IPS DF 6.9 (cell line): Measurements from ENCODE around the gene ASPRV1.

Experiments
- DNase-seq: peaks from one replicate; pipeline ENCODE4 v3.0.0-alpha.2; 2013; ENCODE audit warnings: low read depth, low spot score
- H3K27ac ChIP-seq: one replicate; pipeline ENCODE4 v1.5.1; 2013; ENCODE audit warnings: low read length, control low read depth
- H3K27me3 ChIP-seq: 2 replicates; pipeline ENCODE4 v1.6.1; 2013; ENCODE audit warnings: mild to moderate bottlenecking, low read length; ENCODE audit not compliant: control insufficient read depth, insufficient read depth
- H3K36me3 ChIP-seq: 2 replicates; pipeline ENCODE4 v1.6.1; 2013; ENCODE audit warnings: low read length; ENCODE audit not compliant: control insufficient read depth, insufficient read depth
- H3K4me1 ChIP-seq: 2 replicates; pipeline ENCODE4 v1.6.1; 2013; ENCODE audit warnings: low read length; ENCODE audit not compliant: control insufficient read depth, insufficient read depth
- H3K4me3 ChIP-seq: 2 replicates; pipeline ENCODE4 v1.5.1; 2013; ENCODE audit warnings: mild to moderate bottlenecking, low read length
- H3K9me3 ChIP-seq: 2 replicates; pipeline ENCODE4 v1.6.1; 2013; ENCODE audit warnings: low read length, inconsistent platforms; ENCODE audit not compliant: control insufficient read depth, insufficient read depth
- WGBS: extraction: QIAGEN DNeasy Blood & Tissue Kit; methylation state at CpG from one replicate; pipeline ENCODE4 v1.1.7; 2013; ENCODE audit warnings: mixed read lengths, missing lambda C conversion rate; ENCODE audit not compliant: insufficient read length, insufficient coverage; 5-methylcytosine and 5-hydroxymethylcytosine counted together

Gene ASPRV1

DNA sequence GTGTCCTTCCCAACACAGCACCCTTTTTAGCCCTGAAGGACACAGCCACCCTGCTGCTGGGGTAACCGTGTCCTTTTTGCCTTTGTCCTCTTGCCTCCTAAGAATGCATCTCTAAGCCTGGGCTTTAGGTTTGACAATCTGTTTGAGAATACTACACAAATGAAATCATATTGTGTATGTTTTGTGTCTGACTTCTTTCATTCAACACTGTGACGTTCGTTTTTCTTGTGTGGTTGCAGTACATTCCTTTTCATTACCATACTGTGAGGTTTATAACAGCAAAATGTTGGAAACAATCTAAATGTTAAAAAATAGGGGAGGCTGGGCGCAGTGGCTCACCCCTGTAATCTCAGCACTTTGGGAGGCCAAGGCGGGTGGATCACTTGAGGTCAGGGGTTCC lies 11.2 kb downstream of the ASPRV1 start:
- Histone ChIP-seq H3K27me3 (no peaks in the 10 kb centered on the region), H3K4me3 (no peak overlapping the region), H3K9me3 (no peaks in the 10 kb centered on the region), H3K4me1 (no peaks in the 10 kb centered on the region), H3K27ac (no peak overlapping the region), H3K36me3 (no peaks in the 10 kb centered on the region)
- no peak for DNase-seq
- WGBS: no CpG with 5 or more reads among the region's 5 CpGs

DNA sequence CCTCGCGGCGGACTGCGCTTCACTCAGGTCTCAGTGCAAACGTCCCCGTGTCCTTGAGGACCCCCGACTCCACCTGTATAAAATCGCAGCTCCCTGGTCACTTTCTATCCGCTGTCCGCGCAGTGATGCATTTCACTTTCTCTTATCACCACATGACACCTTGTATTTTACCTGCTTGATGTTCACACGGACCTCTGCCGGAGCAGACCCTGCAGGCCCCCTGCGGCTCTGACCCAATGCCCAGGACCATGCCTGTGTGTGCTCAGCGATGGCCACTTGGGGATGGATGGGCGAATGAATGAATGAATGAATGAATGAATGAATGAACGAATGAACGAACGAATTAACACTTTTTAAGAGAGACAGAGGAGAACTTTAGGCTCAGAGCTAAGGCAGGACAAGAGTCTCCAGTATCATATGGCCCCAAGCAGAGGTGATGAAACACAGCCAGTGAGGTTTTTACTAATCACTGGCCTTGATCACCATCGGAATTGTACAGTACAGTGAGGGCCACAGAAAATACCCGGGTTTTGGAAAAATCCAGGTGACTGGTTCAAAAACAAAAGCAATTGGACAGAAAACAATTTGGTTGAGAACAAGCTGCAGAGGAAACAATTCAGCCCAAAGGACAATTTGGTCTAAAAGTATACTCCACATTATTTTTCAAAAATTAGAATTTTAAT lies 12.3 kb downstream of the ASPRV1 start:
- Histone ChIP-seq H3K9me3 (no peaks in the 10 kb centered on the region), H3K36me3 (no peaks in the 10 kb centered on the region), H3K27me3 (no peaks in the 10 kb centered on the region), H3K27ac (no peak overlapping the region), H3K4me1 (no peaks in the 10 kb centered on the region), H3K4me3 (no peak overlapping the region)
- no peak for DNase-seq
- WGBS: no CpG with 5 or more reads among the region's 21 CpGs

DNA sequence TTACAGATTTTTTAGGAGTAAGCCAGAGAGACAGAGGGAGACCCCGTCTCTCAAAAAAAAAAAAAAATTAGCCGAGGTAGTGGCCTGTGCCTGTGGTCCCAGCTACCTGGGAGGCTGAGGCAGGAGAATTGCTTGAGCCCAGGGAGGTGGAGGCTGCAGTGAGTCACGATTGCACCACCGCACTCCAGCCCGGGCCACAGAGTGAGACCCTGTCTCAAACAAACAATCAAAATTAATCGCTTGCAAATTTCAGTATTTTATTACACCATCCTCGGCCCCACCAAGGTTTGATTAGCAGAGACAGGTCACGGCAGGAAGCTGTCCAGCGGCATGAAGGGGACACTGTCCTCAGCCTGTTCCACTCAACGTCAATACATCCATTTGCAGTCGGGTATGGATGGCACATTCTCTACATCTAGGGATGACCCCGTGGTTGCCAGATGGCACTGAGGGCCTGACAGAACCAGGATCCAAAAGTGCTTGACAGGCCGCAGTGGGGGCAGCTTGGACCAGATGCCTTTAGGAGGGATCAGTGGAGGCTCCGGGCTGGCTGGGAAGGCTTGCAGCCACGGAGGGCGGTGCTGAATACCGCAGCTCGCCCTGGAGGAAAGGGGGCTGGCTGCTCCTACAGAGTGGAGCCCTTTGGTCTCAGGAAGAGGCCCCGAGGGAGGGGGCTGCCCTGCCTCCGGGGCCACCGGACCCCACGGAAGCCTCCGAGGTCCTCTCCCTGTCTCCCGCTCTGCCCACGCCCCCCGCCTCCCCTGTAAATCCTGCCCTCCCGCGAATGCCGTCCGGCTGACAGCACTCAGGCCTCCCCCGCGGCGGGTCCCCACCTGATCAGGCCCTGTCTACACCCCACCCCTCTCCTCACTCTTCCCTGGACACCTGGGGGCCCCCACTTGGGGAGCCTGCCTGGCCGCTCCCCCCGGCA lies 13.1 kb downstream of the ASPRV1 start:
- DNase-seq: no peak
- H3K4me3 ChIP-seq: no peak overlapping the region
- H3K9me3 ChIP-seq: no peaks in the 10 kb centered on the region
- H3K36me3 ChIP-seq: no peaks in the 10 kb centered on the region
- no peak overlapping the region for H3K27ac ChIP-seq
- WGBS: no CpG with 5 or more reads among the region's 35 CpGs
- no peaks in the 10 kb centered on the region for H3K4me1 ChIP-seq
- H3K27me3 ChIP-seq: no peaks in the 10 kb centered on the region

GRCh38 chr2:69947325-69947931 lies 14.0 kb downstream of the ASPRV1 start:
- no peak for DNase-seq
- H3K4me3 ChIP-seq: no peak overlapping the region
- no peaks in the 10 kb centered on the region for H3K27me3 ChIP-seq
- H3K9me3 ChIP-seq: no peaks in the 10 kb centered on the region
- no peaks in the 10 kb centered on the region for H3K36me3 ChIP-seq
- no peaks in the 10 kb centered on the region for H3K4me1 ChIP-seq
- no peak overlapping the region for H3K27ac ChIP-seq
- no CpG with 5 or more reads among the region's 4 CpGs for WGBS

- no CpG with 5 or more reads among the region's 13 CpGs for WGBS
Observed at GRCh38 chr2:69946351-69947324, 14.8 kb downstream of the ASPRV1 start.

GRCh38 chr2:69945941-69946340 lies 15.5 kb downstream of the ASPRV1 start:
- no peaks in the 10 kb centered on the region for H3K27me3 ChIP-seq
- no CpG with 5 or more reads among the region's 8 CpGs for WGBS
- no peaks in the 10 kb centered on the region for H3K4me1 ChIP-seq
- H3K4me3 ChIP-seq: no peak overlapping the region
- H3K36me3 ChIP-seq: no peaks in the 10 kb centered on the region
- no peak overlapping the region for H3K27ac ChIP-seq
- H3K9me3 ChIP-seq: no peaks in the 10 kb centered on the region
- no peak for DNase-seq

More at GRCh38 chr2:69946351-69947324, 14.8 kb downstream of the ASPRV1 start:
- Histone ChIP-seq H3K9me3 (no peaks in the 10 kb centered on the region), H3K27me3 (no peaks in the 10 kb centered on the region), H3K4me1 (no peaks in the 10 kb centered on the region), H3K4me3 (no peak overlapping the region), H3K36me3 (no peaks in the 10 kb centered on the region), H3K27ac (no peak overlapping the region)
- DNase-seq: no peak

GRCh38 chr2:69945441-69945840 lies 16.0 kb downstream of the ASPRV1 start:
- no peak overlapping the region for H3K27ac ChIP-seq
- no peaks in the 10 kb centered on the region for H3K27me3 ChIP-seq
- no peak overlapping the region for H3K4me3 ChIP-seq
- no peak for DNase-seq
- no peaks in the 10 kb centered on the region for H3K4me1 ChIP-seq
- no peaks in the 10 kb centered on the region for H3K36me3 ChIP-seq
- WGBS: no CpG with 5 or more reads among the region's 8 CpGs
- no peaks in the 10 kb centered on the region for H3K9me3 ChIP-seq

DNA sequence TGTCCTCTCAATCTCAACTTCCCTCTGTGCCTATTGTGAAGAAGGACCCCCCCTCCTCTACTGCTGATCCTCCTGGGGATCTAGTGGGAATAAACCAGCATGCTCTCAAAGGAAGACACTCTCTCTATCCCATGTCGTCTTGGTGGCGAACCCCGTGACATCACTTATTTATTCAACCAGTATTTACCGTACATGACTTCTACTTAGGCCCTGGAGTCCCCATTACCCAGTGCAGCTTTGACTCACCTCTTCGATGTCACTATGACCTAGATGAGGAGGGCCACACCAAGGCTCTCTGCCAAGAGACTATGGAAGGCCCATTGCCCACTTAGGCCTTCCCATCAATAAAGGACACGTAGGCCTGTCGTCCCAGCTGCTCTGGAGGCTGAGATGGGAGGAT lies 16.7 kb downstream of the ASPRV1 start:
- H3K9me3 ChIP-seq: no peaks in the 10 kb centered on the region
- H3K27ac ChIP-seq: no peak overlapping the region
- no peak overlapping the region for H3K4me3 ChIP-seq
- H3K27me3 ChIP-seq: no peaks in the 10 kb centered on the region
- H3K36me3 ChIP-seq: no peaks in the 10 kb centered on the region
- WGBS: no CpG with 5 or more reads among the region's 7 CpGs
- no peaks in the 10 kb centered on the region for H3K4me1 ChIP-seq
- no peak for DNase-seq

DNA sequence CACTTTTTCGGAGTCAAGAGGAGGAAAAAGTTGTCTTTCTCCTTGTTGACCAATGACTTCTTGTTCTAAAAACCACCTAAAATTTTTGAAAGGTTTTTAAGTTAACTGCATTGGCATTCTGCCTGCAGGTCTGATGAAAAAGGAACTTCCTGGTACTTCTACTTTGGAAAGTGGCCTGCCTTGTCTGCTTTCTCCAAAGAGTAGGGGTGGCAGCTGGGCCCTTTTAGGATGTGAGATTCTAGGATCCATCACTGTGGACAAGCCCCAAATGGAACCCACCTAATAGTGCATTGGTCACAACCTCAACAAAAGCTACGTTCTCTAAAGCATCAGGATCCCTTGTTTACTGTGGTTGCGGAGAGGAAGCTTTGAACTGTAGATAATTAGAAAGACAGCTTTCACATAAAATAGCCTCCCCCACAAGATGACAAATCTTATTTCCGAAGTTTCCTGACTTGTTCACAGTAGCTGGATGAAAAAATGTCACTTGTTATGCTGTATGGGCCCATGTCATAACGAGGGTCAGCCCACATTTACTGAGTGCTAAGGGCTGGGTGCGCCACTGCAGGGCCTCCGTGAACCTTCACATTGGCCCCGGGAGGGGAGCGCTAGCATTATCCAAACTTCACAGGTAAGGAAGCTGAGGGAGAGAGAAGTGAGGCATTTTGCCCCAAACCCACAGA lies 17.4 kb downstream of the ASPRV1 start:
- WGBS: no CpG with 5 or more reads among the region's 9 CpGs

More for the DNA sequence above, 17.4 kb downstream of the ASPRV1 start:
- H3K27me3 ChIP-seq: no peaks in the 10 kb centered on the region
- H3K4me1 ChIP-seq: no peaks in the 10 kb centered on the region
- no peaks in the 10 kb centered on the region for H3K9me3 ChIP-seq
- H3K4me3 ChIP-seq: no peak overlapping the region
- H3K36me3 ChIP-seq: no peaks in the 10 kb centered on the region
- H3K27ac ChIP-seq: no peak overlapping the region
- no peak for DNase-seq
